T-helper 9 cell (primary cell): ENCODE measurements around the gene RPS27L.
A peak's percentile ranks its signal among the peaks of the same experiment; 100 is the strongest.
"Not testable (repeated sequence)": the region's sequence is repeated elsewhere in the genome, so short reads cannot be mapped to it uniquely, and the experiment has no call there.

Experiments
- DNase-seq: peaks from one replicate; pipeline ENCODE4 v3.0.0-alpha.2; 2020

Gene RPS27L

DNA sequence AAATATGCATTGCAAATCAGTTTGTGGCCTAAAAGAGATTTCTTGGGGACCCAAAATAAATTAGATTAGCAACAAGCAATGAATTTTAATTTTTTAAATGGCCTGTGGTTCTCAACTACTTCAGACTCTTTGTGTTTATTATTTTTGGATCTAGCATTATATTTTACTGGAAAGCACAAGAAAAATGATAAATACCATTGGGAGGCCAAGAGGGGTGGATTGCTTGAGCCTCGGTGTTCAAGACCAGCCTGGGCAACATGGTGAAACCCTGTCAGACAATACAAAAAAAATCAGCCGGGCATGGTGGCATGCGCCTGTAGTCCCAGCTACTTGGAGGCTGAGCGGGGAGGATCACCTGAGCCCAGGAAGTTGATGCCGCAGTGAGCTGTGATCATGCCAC is 22.0 kb downstream of the RPS27L start:
- DNase-seq, result no peak

DNA sequence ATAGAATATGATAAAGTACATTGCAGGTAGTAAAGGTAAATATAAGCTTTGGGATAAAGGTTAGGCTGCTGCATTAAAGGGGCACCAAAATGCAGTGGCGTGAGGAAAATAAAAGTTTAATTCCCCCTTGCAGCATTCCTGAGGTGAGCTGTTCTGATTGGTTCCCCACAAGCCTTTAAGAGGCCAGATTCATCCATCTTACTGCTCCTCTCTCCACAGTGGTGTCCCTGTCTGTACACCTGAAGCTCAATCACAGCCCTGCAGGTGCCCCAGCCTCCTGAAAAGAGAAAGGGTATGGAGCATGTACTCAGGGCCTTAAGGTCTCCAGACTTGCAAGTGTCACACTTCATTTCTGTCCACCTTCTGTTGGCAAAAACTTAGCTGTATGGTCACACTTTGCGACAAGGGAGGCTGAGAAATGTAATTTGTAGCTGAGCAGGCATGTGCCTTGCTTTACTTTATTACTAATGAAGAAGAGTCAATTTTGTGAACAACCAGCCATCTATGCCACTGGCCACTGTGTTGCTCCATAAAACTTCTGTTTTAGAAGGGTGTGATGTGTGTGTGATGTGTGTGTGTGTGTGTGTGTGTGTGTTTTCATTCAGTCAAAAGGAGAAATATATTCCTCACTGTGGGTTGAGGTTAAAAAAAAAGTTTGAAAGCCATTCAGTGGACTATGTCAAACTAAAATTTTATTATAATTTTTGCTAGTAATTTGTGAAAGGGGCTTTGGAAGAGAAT is 22.9 kb downstream of the RPS27L start:
- no peak for DNase-seq

DNA sequence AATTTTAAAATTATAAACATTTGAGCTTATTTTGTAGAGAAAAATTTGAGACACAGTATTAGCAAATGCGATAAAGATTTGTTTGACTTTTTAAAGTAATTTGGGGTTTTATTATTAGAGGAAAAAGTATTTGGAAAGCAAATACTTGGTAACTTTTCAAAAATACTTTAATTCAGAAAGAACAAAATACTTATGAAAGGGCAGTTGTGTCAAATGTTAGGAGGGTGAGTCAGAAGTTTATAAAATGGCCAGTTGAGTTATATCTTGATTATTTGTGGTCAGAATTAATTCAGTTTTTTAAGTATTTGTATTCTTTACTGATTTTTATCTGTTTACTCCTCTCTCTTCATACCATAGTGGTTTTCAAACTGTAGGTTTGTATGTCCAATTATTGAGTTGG is 23.5 kb downstream of the RPS27L start:
- no peak for DNase-seq

DNA sequence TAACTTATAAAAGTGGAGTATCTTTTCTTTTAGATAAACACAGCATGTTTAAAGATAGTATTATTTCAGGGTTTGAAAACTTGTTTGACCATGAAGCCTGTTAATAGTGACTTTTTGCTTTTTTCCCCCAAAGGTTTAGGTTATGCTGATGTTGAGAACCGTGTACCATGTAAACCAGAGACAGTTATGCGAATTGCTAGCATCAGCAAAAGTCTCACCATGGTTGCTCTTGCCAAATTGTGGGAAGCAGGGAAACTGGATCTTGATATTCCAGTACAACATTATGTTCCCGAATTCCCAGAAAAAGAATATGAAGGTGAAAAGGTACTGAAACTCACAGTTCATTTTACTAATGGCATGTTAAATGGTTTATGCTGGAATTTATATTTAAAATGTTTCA is 30.6 kb downstream of the RPS27L start:
- DNase-seq, result no peak

DNA sequence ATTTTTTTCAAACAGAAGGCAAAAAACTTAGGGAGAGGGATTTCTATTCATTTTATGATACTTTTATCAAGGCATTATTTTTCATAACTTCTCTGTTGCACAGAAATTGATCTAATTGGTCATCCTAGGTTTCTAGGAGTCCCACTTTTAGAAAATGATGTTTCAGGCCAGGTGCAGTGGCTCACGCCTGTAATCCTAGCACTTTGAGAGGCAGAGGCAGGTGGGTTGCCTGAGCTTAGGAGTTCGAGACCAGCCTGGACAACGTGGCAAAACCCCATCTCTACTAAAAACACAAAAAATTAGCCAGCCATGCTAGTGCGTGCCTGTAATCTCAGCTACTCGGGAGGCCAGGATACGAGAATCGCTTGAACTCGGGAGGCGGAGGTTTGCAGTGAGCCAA is 32.8 kb downstream of the RPS27L start:
- no peak for DNase-seq

DNA sequence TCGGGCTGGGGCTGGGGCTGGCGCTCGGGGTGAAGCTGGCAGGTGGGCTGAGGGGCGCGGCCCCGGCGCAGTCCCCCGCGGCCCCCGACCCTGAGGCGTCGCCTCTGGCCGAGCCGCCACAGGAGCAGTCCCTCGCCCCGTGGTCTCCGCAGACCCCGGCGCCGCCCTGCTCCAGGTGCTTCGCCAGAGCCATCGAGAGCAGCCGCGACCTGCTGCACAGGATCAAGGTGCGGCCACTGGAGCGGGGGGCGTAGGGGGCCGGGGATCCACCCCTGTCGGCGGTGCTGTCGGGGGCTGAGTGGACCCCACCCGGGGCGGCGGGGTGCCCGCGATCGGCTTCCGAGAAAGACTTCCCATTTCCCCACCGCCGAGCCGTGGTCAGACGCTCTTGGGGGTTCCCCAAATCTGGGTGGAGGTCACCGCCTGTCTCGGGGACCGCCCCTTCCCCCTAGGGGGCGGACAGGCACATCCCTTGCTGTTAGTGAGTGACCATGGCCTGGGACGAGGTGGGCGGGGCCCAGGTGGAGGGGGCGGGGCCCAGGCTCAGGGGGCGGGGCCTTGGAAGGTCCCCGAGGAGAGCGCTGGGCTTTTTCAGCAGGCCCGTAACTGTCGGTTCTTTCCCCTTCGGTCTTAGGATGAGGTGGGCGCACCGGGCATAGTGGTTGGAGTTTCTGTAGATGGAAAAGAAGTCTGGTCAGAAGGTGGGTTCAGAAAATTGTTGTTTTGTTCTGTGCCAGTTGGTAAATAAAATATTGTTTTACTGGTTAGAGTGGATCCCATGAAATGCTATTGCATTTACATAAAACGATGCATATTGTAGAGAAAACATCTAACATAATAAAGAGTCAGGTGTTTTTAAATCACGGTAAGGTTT is 35.0 kb downstream of the RPS27L start:
- DNase-seq, result peak; percentile 55

DNA sequence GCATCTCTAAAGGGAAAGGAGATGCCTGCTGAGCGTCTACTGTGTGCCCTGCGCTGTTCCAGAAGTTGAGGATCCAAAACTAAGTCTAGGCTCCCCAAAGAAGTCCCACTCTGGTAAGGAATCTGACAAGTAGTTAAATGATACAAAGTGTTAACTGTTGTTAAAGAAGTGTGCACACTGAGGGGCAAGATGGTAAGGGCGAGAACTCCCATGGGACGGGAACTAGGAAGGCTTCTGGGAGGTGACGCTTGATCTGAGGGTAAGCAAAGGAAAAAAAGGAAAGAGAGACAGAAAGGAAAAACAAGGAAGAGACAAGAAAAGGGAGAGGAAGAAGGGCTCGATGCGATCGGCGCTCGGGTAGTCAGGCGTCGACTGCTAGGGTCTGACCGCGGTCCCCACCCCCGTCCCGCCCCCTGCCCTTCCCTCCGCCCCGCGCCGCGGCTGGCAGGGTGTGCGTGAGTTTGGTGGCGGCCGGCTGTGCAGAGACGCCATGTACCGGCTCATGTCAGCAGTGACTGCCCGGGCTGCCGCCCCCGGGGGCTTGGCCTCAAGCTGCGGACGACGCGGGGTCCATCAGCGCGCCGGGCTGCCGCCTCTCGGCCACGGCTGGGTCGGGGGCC is 35.8 kb downstream of the RPS27L start, which contains the start of gene LACTB:
TSS of gene LACTB (plus strand) at position 480 of the 620 bp plus-strand sequence. CDS start at position 491, 11 bp downstream.
- DNase-seq, result peak; percentile 70

DNA sequence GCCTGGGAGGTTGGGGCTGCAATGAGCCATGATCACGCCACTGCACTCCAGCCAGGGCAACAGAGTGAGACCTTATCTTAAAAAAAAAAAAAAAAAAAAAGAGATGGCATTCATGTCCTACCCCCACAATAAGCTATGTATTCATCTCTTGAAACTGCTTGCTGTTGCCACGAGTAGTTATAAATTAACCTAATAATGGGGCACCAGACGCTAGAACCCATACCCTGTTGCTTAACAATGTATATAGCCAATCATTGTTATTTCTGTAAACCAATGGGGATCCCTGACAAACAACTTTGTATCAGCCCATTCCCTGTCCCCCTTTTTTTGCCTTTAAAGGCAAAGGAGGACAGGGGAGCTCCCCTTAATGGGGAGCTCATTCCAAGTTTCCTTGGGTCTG is 38.4 kb downstream of the RPS27L start:
- DNase-seq, result no peak

DNA sequence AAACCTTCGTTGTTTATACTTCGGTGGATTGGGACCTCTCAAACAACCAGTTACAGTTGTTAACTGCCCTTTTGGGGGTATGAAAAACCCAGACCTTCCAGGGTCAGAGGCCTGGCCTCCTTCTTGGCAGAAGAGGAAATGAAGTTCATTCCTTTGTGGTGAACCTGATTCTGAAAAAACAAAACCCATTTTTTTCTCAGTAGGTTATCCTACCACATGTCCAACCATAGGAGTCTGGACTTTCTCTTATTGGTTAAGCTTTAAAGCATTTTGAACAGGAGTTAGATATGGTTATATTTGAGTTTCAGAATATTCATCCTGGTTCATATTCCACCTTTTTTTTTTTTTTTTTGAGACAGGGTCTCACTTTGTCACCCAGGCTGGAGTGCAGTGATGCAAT is 42.8 kb downstream of the RPS27L start:
- DNase-seq, result no peak

DNA sequence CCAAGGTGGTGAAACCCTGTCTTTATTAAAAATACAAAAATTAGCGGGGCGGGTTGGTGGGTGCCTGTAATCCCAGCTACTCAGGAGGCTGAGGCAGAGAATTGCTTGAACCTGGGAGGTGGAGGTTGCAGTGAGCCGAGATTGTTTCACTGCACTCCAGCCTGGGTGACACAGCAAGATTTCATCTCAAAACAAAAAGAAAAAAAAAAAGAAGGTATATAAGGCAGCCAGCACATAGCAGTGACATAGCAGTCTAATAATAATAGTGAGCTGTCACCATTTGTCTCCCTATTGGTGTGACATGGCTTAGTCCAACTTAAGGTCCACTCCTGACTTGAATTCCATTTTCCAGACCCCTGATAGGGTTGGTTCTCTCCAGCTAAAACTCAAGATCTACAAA is 44.4 kb downstream of the RPS27L start:
- DNase-seq, result no peak

DNA sequence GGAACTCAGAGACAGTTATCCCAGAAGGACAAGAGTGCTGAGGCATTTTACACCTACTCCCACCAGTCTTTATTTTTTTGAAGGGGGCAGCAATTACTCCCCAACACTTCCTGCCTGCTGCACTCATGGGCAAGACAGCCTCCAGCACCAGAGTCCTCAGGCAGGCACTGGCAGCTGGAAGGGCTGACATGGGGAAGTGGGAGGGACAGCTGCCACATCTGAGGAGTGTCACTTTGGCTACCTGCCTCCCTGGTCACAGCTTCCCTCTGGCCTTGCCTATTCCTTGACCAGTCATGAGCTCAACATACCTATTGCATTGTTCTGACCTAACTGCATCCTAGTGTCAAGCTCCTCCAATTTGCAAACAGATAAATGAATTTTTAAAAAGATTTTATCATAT is 45.8 kb downstream of the RPS27L start:
- DNase-seq, result no peak

DNA sequence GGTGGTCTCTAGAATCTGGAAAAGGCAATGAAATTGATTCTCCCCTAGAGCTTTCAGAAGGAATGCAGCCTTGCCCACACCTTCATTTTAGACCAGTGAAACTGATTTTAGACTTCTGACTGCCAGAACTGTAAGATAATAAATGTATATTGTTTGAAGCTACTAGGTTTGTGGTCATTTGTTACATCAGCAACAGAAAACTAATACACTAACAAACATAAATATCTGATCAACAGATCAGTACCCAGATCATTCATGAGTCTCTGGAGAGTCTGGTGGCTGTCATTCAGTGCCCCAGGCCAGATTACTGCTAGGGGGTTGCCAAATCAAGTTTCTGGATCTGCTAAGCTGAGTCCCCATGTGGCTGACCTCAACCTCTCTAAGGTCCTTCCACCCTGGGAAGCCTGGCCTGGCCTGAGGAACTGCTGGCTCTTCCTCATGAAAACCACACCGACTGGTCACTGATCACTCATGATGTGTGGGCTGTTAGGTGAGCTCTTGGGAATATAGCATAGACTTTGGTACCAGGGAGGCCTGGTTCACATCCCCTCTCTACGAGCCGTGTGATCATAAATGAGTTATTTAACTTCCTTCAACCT is 46.8 kb downstream of the RPS27L start:
- DNase-seq, result no peak

DNA sequence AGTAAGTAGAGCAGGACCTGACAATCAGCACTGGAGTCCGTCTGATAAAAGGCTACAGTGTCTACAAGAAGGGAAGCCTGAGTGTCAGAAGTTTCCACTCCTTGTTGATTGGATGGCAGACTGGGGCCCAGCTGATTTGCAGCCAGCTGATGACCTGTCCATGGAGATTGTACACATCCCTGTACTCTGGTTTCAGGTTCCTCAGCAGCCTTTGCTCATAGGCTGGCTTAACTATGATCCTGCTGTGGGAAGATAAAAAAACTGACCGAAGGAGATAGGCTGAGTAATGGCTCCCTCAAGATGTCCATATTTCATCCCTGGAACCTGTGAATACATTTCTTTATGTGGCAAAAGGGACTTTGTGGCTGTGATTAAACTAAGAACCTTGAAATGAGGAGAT is 47.4 kb downstream of the RPS27L start:
- DNase-seq, result no peak

DNA sequence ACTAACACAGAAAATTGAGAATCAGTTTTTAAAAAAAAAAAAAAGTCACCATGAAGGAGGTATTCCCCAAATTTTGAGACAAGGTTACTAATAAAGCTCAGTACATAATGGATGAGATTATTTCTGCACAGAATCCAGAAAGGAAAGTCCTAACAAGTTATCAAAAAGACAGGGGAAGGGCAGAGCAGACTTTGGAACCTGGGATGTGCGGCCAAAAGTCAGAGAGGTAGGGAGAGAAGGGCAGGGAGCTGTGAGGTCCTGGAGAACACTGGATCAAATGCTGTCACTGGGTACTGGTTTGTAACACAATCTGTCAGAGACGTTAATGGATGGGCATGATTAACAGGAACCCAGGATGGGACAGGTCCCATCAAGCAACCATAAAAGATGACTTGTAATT is 47.8 kb downstream of the RPS27L start:
- DNase-seq, result no peak

DNA sequence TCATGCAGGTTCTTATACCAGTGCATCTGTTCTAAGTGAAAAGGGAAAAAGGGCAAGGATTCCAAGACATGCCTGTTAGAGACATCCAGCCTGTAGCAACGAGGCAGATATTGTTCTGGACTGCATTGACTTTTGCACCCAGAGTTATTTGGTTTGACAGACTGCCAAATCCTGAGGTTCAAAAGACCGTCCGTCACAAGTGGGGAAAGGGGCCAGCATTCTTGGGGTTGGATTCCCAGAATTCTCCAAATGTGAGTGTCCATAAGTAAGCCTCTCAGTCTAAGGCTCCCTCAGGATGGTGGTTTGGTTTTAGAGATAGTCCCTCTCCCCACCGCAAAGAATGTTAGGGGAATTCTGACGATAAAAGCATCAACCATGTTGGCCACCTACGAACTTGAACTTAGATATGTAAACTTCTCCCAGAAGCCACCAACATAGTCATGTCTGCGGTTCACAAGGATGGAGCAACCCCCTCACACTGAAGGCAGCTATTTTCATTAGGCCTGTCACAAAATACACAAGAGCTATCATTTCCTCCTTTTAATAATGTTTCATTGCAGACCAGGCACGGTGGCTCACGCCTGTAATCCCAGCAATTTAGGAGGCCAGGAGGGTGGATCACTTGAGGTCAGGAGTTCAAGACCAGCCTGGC is 49.3 kb downstream of the RPS27L start:
- DNase-seq, result no peak

DNA sequence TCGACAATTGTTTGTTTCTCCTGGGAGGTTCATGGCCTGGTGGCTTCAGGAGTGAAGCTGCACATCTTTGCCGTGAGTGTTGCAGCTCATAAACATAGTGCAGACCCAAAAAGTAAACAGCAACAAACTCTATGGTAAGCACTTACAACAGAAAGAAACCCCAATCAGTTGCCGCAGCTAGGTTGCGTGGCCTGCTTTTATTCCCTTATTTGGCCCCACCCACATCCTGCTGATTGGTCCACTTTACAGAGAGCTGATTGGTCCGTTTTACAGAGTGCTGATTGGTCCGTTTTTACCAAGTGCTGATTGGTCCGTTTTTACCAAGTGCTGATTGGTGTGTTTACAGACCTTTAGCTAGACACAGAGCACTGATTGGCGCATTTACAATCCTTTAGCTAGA is 51.9 kb downstream of the RPS27L start:
- not testable (repeated sequence) for DNase-seq

DNA sequence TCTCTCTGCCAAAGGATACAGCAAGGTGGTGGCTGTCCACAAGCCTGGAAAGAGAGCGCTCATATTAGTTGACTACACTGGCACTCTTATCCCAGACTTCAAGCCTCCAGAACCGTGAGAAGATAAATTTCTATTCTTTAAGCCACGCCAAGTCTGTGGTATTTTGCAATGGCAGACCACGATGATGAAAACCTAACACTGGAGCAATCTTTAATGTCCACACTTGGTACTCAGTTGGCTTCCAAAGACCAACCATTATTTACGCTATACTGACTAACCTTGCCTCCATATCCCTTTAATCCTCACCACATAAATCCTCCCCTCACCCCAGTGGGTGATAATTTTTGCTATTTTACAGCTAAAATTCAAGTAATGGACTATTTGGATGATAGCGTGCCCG is 52.5 kb downstream of the RPS27L start:
- no peak for DNase-seq

DNA sequence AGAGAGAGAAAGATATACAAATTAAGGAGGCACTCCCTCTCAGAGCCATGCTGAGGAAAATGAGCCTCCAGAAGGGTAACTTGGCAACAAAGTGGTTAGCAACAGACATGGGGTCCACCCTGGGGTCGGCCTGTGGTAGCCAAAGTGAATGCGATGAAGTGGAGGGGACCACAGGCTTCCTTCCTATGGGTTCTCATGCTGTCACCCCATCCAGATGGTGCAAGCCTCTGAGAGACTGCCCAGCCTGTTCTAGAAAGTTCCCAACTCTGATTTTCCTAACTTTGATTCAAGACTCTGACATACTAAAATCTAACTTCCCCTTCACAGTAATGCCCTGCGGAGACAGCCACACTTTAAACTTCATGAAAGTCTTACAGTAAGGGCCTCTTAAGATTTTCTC is 53.9 kb downstream of the RPS27L start:
- DNase-seq, result no peak

DNA sequence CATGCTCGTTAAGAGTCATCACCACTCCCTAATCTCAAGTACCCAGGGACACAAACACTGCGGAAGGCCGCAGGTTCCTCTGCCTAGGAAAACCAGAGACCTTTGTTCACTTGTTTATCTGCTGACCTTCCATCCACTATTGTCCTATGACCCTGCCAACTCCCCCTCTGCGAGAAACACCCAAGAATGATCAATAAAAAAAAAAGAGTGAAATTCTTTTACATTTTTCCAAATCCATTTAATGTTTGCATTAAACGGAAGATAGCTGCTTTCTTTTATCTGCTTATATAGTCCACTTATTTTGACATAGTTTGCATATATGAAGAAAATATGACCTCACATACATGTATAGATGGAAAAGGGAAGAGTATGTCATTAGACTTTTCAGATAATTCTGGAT is 57.7 kb downstream of the RPS27L start:
- DNase-seq, result not testable (repeated sequence)

DNA sequence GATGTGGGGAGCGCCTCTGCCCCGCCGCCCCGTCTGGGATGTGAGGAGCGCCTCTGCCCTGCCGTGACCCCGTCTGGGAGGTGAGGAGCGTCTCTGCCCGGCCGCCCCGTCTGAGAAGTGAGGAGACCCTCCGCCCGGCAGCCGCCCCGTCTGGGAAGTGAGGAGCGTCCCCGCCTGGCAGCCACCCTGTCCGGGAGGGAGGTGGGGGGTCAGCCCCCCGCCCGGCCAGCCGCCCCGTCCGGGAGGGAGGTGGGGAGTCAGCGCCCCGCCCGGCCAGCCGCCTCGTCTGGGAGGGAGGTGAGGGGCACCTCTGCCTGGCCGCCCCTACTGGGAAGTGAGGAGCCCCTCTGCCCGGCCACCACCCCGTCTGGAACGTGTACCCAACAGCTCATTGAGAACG is 58.4 kb downstream of the RPS27L start:
- DNase-seq, result not testable (repeated sequence)
